ENCODE data around the gene TRPC4.

The TRPC4 gene

DNA sequence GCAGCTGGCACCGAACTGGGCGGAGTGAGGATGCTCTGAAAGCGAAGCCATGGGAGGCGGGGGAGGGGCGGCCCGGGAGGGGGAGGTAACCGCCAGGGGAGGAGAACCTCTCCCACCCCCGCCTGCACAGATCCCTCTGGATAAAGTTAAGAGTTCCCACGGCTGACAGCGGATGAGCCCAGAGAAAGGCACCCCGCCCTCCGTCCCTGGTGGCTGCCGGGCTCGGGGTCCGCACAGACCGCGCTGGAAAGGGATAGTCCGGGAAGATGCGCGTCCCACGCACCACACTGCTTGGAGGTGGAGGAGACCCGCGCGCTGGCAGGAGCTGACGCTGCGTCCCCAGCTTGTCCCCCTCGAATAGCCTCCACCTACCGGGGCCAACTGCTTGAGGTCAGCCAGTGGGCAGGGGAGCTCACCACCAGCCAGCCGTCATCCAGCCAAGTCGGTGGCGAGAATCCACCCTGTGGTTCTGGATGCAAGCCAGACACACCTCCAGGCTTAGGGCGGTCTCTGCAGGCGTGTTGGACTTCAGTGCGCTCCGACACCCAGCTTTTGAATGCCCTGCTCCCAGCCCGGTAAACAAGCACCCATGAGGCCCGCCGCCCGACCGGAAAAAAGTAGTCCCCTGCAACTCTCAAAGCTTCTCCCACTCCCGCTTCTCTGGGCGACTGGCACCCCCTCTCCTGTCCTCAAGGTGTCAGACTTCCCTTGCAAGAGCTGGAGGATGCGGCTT is at the start of gene TRPC4:
TSS of gene TRPC4 (minus strand) at position 17 of the 733 bp plus-strand sequence. CDS start 86,439 bp downstream, outside the sequence.
- DNase-seq: peak; percentile 38

- no peak for DNase-seq
Observed at GRCh38 chr13:37918751-37919150, 49.2 kb upstream of the TRPC4 start.

DNA sequence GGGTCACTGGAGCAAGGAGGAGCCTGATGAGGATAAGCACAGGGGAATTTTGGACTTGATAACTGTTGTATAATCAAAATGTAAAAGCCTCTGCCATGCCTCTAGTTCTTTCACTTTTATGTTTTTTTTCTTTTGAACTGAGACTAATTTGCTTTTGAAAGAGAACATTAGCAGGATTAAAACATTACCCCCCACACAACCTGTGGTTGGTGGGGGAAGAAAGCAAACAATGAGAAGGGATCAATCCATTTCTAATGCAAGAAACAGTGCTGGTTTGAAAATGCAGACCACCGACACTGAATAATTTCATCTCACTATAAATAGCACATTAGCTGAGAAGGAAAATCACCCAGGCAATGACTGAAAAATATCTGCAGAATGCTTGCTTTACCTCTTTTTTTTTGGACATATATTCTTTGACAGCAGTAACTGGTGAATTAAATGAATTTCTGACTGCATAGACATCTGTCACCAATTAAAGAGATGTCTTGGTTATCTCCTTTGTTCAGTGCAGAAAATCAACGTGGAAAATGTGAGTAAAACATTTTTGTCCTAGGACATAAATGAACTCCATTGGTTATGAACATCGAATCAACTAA is 48.6 kb upstream of the TRPC4 start:
- no peak for DNase-seq

DNA sequence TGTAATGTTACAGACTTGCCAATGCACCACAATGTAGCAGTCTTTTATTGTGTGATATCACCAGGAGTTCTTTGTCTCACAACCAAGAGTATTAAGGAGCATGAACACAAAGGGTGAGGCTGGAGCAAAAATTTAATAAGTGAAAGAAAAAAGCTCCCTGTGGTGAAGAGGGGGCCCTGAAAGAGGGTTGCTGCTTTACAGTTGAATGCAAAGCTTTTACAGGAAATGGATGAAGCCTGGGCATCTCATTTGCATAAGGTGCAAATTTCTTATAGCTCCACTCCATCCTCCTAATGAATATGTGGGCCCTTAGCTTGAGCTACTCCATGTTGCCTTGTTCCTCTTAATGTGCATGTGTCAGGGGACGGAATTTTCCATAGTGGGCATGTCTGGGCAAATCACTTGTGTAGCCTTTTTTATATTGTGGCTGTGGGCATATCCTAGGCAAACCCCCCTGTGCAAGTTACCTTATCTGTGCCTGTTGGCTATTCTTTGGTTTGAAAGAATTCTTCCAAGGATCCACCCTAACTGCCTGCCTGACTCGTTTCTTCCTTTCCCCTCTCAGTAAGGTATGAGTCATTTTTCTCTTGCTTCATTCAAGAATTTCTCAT is 45.3 kb upstream of the TRPC4 start:
- no peak for DNase-seq

DNA sequence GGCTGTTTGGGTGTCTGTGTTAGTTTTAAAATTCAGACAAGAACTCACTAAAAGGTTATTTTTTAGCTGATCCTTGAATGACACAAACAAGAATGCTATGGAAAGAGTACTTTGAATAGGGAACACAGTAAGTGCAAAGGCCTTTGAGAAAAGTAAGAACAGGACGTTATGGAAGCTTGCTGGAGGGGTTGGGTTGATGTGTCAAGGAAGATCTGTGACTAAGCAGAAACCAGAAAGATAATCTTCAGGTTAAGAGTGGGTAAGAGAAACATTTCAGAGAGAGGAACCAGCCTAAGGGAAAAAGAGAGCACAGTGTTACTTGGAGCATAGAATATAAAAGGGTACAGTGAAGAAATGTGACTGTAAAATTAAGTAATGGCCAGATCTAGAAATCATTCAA is 41.2 kb upstream of the TRPC4 start:
- no peak for DNase-seq

DNA sequence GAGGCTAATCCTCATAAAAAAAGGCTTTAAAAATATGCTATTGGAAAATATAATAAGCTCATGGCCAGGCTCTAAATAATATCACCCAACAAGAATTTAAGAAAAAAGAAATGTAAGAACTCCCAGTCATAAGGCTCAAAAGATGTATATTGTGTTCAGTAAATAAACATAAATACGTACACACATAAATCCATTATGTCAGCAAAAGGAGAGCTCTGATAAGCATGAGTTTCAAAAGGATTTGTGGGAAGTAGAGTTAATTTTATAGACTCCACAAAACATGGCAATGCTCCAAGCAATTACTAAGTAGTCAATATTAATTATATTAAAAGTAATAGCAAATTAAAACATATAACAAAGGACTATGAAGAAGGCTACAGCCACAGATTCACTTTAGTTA is 37.3 kb upstream of the TRPC4 start:
- no peak for DNase-seq

DNA sequence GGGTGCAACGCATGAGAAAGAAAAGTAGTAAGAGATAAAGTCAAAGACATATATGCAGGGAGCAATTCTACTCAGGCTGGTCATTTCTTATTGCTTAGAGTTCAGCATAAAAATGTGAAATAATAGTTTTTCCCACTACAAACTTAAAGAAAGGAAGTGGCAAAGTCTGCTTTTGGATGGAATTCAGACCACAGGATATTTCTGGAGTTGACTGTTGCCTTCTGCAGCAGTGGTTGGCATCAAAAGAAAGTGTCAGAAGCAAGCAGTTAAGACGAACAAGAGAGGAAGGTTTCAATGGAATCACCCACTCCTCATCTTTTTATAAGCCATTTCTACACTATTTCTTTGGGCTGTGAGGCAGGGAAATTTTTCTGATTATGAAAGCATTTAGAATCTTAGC is 36.2 kb upstream of the TRPC4 start:
- DNase-seq: no peak

DNA sequence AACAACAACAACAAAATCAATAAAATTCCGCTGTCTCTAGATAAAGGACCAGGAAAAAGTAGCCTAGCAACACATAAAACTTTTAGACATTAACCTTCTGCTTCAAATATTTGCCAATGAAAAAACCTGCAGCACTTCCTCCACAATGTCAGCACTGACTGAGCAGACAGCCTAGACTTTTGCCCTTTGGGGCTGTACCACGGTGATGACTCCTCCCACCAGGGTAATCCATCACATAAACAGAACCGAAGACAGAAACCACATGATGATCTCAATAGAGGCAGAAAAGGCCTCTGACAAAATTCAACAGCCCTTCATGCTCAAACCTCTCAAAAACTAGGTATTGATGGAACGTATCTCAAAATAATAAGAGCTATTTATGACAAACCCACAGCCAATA is 30.2 kb upstream of the TRPC4 start:
- DNase-seq: no peak

- no peak for DNase-seq
Observed at GRCh38 chr13:37893321-37893720, 23.7 kb upstream of the TRPC4 start.

DNA sequence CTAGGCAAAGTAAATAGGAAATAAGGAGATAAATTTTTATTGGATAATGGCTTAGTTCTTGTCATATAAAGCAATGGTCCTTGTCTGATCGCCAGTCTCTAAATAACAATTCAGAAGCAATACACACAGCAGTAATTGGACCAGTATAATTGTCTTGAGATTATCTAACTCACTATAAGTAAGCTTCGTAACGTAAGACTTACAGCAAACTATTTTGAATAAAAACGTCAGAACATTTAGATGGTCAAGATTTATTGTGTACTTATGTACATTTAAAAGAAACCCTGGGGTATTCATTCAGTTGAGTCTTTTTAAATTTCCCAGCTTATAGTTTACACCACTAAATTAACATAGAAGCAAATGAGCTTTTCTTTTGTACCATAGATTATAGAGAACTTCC is 20.2 kb upstream of the TRPC4 start:
- DNase-seq: no peak

DNA sequence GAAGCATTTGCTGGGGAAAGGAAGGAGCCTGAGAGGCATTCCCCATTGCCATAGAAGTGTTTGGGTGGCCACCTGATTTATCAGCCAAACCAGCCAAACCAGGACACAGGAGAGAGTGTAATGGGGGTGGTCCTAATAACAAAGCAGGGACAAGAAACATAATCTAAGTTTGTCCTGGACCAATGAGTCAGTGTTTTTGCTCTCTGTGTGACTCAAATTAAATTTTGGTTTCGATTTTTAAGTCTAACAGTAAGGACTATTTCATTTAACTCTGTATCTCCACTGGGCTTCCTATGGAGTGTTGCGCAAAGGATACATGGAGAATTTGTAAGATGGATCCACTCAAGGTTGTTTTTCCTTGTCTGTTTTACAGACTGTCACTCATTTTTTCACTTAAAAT is 19.5 kb upstream of the TRPC4 start:
- no peak for DNase-seq

GRCh38 chr13:37886879-37887278 is 17.3 kb upstream of the TRPC4 start:
- no peak for DNase-seq

GRCh38 chr13:37884674-37885073 is 15.1 kb upstream of the TRPC4 start:
- DNase-seq: no peak

- DNase-seq: no peak
Observed at GRCh38 chr13:37884026-37884425, 14.5 kb upstream of the TRPC4 start.

DNA sequence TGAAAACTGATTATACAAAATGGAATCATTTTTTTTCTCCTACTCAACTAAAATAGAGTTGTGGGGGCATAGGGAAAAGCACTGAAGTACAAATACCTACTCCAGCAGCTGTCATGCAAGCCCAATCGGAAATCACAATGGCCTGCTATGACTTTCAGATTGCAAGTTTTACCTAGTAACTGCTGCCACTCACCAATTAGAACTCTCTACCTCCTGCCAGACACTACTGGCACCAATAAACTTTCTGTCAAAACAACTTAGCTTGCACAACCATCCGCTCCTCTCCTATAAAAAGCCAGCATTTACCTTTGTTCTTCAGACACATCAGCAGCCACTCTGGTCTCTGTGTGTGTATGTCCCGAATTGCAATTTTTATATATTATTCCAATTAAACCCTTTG is 9.3 kb upstream of the TRPC4 start:
- DNase-seq: no peak

- DNase-seq: no peak
Observed at GRCh38 chr13:37878496-37878895, 8.9 kb upstream of the TRPC4 start.

- DNase-seq: no peak
Observed at GRCh38 chr13:37870895-37871550, 1.5 kb upstream of the TRPC4 start.

- no peak for DNase-seq
Observed at GRCh38 chr13:37870489-37870845, 895 bp upstream of the TRPC4 start.

DNA sequence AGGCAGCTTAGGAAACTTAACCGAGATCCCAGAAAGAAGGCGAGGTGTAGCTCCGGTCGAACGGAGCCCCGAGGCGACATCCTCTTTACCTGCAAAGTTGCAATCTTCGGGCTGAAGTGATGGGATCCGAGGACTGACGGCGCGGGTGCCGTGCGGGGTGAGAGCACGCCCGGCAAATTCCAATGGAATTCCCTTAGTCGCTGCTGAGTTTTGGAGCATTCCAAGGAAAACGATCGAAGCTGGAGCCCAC is 141 bp downstream of the TRPC4 start:
- DNase-seq: no peak

GRCh38 chr13:37868691-37869505 is 674 bp downstream of the TRPC4 start:
- no peak for DNase-seq

DNA sequence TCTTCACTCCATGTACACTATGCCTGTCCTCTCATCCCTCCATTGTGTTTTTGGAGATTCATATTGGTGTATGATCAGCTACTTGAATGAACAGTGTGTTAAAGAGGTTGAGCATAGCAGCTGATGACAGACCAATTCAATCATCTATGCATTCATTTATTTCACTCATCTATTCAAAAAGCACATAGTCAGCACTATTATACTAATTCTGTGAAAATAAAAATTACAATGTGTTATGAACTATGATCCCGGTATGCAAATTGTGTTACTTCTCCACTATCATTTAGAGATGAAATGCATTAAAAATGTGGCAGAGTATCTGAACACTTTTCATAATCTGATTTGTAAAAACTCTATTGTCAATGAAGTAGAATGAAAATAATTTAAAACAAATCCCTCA is 5.9 kb downstream of the TRPC4 start:
- no peak for DNase-seq

DNA sequence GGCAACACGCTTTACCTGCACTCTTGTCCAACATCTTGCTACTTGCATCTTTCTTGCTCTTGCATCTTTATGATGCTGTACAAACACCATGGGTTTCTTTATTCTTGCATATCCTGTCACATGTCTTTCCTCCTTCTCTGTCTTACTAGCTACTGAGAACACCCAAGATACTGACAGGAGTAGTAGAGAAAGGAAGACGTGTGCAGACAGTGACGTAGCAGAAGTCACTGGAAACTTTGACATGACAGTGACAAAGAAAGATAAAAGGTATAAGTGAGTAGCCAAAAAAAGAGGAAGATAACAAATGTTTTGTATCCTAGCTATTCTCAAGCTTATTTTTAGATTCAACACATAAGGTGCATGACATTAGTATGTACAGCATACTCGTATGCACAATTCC is 34.2 kb downstream of the TRPC4 start:
- no peak for DNase-seq

GRCh38 chr13:37833411-37833810 is 36.2 kb downstream of the TRPC4 start:
- DNase-seq: no peak

GRCh38 chr13:37816276-37816675 is 53.3 kb downstream of the TRPC4 start:
- no peak for DNase-seq

Measured in NCI-H1436 (cell line).